NB4 (cell line): ENCODE results near the gene KLHL17.

Experiments used
- MYC ChIP-seq: IDR thresholded peaks from 2 replicates; pipeline ENCODE4 v1.6.1; 2011; ENCODE audit warnings: low read depth, low read length
- POLR2A ChIP-seq: IDR thresholded peaks from 2 replicates; pipeline ENCODE4 v1.6.1; 2011; ENCODE audit warnings: mild to moderate bottlenecking; ENCODE audit not compliant: insufficient read length; ENCODE audit errors: extremely low read depth
- TF ChIP-seq, protein P1 (sequence below): IDR thresholded peaks from 2 replicates; pipeline ENCODE4 v1.6.1; 2011; ENCODE audit warnings: low read depth, low read length
- TF ChIP-seq, protein P2 (sequence below): IDR thresholded peaks from one replicate; pipeline ENCODE4 v1.5.1; 2012; ENCODE audit warnings: low read depth, low read length

DNA sequence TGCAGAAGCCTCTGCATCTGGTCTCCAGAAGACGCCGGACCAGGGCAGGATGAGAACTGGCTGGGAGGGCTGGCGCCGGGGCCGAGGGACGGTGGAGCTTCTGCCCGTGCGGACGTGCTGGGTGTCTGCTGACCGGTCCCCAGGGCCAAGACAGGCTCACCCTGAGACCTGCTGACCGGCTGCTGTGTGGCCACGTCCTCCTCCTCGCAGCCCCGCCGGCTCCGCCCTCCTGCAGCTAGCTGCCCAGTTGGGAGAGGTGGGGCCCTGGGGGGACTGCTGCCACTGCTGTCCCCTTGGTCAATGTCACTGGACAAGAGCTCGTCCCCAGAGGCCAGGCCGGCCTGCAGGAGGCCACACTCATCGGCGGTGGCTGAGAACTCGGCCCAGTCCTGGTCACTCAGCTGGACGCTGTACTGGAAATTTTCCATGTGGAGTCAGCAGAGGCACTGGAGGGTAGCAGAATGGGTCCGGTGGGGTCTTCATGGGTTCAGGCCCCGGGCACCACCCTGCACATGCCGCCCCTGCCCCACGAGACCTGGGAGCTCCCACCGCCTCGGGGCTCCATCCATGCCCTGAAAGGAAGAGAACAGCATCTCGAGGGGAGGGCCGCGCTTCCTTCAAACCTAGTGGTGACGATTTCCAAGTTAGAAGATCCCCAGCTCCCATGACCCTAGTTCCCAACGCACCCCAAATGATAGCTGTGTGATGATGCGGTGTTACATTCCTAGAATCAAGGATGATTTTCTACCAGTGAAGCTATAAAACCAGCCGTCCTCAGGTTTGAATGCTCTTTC lies 20.4 kb downstream of the KLHL17 start:
- TF ChIP-seq, protein P1, sequence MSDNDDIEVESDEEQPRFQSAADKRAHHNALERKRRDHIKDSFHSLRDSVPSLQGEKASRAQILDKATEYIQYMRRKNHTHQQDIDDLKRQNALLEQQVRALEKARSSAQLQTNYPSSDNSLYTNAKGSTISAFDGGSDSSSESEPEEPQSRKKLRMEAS: no peak
- TF ChIP-seq, protein P2, sequence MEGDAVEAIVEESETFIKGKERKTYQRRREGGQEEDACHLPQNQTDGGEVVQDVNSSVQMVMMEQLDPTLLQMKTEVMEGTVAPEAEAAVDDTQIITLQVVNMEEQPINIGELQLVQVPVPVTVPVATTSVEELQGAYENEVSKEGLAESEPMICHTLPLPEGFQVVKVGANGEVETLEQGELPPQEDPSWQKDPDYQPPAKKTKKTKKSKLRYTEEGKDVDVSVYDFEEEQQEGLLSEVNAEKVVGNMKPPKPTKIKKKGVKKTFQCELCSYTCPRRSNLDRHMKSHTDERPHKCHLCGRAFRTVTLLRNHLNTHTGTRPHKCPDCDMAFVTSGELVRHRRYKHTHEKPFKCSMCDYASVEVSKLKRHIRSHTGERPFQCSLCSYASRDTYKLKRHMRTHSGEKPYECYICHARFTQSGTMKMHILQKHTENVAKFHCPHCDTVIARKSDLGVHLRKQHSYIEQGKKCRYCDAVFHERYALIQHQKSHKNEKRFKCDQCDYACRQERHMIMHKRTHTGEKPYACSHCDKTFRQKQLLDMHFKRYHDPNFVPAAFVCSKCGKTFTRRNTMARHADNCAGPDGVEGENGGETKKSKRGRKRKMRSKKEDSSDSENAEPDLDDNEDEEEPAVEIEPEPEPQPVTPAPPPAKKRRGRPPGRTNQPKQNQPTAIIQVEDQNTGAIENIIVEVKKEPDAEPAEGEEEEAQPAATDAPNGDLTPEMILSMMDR: no peak
- TF ChIP-seq POLR2A: no peak
- no peak for TF ChIP-seq MYC
